GM19455 (cell line): ENCODE measurements around the gene ZNF292.
"Not testable (repeated sequence)": the region's sequence is repeated elsewhere in the genome, so short reads cannot be mapped to it uniquely, and the experiment has no call there.

Experiments
- ATAC-seq: cut with Tn5 transposase; IDR thresholded peaks from one replicate; pipeline ENCODE4 v1.9.1; 2021; ENCODE audit not compliant: unreplicated experiment

Gene ZNF292

GRCh38 chr6:87264481-87264880 is 109.1 kb downstream of the ZNF292 start:
- ATAC-seq, result no peak

- ATAC-seq, result no peak
Measured at GRCh38 chr6:87274660-87275274, 119.4 kb downstream of the ZNF292 start.

- no peak for ATAC-seq
Measured at GRCh38 chr6:87276624-87277023, 121.3 kb downstream of the ZNF292 start.

DNA sequence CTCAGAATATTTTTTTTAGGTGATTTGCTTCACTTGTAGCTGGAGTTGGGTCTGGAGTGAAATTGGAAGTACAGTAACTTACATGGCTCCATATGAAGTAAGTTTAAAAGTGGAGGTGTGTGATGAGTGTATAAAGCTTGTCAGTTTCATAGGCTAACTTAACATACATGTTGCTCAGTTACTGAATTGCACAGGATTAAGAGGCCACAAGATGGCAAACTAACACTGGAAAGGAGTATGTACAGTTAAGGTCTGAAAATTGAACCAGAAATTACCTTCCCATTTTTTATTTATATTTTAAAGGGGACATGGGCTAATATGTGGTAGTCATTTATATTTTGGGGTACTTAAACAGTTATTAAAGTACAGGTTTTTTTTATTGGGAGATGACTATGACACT is 121.8 kb downstream of the ZNF292 start:
- ATAC-seq, result no peak

GRCh38 chr6:87279196-87279595 is 123.8 kb downstream of the ZNF292 start:
- ATAC-seq, result no peak

DNA sequence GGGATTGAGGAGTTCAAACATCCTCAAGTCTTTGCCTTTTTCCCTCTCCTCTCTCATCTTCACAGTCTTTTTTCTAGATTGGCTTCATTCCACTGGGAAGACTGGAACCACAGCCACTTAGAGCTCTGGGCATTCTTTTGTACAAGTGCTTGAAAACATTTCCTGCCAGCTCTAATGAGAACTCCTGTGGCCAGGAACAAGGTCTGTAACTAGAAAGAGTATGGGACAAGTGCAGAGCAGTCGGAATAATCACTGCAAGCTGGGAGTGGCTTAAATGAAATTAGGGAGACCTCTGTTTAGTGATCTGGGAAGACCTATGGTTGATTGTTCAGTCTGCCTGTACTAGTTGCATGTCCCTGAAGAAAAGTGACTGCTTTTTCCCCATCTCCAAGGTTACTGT is 126.1 kb downstream of the ZNF292 start:
- no peak for ATAC-seq

DNA sequence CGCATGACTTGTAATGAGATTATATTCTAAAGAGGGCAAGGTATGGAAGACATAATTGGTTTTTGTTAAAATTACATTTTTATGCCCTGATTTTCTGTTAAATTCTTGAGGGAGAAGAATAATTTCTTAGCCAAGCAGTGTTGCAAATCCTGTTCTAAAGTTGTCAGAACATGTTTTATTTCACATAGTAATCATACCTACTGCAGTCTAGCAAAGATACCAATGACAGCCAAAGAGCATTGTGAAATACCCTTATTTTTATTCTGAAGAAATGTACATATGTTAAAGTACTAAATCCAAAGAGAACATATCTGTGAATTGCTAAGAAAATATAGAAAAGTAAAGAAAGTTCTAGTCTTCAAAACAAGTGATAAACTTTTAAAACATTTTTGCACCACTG is 127.4 kb downstream of the ZNF292 start:
- ATAC-seq, result no peak

DNA sequence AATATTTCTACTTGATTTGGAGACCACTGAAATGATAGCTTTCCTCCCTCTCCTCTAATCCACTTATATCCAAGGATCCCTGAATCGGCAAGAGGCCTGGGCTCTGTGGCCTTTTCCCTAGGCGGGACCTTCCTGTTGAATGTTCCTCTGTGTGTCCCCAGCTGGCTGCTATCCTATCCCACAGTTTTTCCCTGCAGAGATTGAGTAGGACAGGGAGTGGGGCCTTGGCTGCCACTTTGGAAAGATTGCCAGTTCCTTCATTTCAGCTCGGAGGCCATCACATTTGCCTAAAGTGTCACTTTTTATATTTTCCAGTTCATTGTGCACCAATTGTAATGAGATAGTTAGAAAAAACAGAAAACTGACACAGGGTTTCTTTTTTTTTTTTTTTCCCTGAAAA is 128.1 kb downstream of the ZNF292 start:
- ATAC-seq, result no peak

DNA sequence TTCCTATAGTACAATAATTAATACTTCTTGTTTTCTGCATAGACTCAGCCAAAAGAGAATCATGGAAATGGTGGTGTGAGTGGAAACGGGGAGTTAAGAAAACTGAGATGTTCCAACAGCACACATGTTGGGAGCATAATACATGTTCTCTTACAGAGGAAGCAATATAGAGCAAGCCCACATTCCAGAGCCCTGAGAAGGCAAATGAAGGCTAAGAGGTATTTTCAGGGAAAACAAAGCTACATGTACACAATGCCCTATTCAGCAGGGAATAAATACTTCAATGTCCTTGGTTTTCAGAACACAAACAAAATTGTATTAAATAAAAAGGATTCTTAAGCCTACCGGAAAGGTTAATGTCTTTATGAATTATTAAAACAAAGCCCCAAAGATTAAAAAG is 131.9 kb downstream of the ZNF292 start:
- ATAC-seq, result no peak

DNA sequence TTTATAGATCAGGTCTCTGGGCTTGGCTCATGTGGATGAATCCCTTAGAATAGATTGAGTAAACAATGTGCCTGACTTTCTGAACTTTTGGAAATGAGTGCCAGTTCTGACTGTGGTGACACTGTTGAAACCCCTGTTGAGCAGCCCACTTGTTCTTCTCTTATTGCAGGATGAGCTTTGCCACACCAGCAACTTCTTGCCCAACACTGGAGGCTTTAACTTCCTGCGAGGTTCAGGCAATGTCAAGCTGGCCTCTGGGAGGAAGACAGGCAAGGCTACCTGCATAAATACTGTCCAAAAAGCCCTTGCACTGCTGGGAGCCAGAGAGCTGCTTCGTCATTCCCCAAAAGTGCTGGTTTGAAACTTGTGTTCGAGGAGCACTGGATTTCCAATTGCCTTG is 134.2 kb downstream of the ZNF292 start:
- no peak for ATAC-seq

- no peak for ATAC-seq
Measured at GRCh38 chr6:87291883-87292282, 136.5 kb downstream of the ZNF292 start.

DNA sequence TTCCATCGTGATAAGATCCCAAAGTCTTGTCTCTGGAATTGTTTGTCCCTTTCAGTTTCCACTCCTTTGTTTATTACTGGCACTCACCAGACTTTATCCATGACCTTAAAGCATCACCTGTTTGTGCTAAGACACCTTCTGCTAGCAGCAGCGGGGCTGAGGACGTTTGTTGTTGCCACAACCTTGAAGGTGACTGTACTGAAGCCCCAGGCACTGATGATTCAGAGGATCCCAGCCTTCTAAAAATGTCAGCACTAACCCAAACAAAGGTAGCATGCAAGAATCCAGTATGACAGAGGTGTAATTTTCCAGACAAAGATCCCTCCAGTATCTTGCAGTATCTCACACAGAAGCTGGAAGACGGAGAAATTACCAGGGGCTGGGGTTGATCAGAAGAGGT is 138.2 kb downstream of the ZNF292 start:
- no peak for ATAC-seq

GRCh38 chr6:87297119-87297518 is 141.8 kb downstream of the ZNF292 start:
- ATAC-seq, result no peak

DNA sequence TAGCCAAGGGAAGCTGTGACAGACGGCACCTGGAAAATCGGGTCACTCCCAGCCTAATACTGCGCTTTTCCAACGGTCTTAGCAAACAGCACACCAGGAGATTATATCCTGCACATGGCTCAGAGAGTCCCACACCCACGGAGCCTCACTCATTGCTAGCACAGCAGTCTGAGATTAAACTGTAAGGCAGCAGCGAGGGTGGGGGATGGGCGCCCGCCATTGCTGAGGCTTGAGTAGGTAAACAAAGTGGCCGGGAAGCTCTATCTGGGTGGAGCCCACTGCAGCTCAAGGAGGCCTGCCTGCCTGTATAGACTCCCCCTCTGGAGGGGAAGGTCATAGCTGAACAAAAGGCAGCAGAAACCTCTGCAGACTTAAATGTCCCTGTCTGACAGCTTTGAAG is 145.9 kb downstream of the ZNF292 start:
- ATAC-seq, result not testable (repeated sequence)

DNA sequence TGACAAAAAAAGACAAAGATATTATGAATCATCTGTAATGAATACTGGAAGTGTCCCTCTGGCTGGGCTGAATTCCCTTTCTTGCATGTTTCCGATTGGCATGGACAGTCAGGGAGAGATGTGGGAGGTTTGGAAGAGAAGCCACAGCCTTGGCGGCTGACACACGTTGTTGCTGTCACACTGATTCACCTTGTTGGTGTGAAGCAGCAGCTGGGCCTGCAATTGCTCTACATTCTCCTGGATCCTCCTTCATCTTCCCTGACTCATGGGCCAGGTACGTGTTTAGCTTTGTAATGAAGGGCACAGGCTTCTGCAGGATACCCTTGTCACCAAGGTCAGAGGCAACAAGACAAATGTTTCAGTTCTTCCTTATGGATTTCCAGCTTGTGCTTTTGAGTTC is 153.6 kb downstream of the ZNF292 start:
- no peak for ATAC-seq

DNA sequence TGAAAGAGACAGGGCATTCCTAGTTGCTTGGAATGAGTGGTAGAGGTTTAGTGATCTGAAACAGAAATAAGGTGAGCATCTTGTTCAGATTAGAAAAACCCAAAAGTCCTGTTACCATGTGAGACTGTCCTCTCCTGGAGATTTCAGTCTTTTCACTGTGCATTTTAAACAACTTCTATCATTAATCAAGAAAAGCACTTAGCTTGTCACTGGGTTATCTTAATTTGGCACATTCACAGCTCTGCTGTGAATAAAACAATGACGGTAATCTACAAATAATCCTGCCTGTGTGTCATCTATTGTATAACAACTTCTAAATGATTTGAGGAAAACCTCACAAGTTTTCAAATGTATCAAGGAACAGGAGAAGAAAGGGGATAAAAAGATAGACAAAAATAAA is 157.5 kb downstream of the ZNF292 start:
- no peak for ATAC-seq
